Coronary artery (tissue), 2 donors: Measurements from ENCODE around the gene CHCT1.
"Not testable (repeated sequence)": the region's sequence is repeated elsewhere in the genome, so short reads cannot be mapped to it uniquely, and the experiment has no call there.

ENCODE experiments used
- DNase-seq: peaks from one replicate; pipeline ENCODE4 v3.0.0-alpha.2; 2017; ENCODE audit warnings: low spot score
- H3K27ac ChIP-seq, 2 donors: fragments of 200-600 bp; sonication (generic); one replicate each; pipeline ENCODE4 v1.5.1; 2016 to 2019
- H3K4me3 ChIP-seq: fragments of 200-600 bp; sonication (generic); 2 replicates; pipeline ENCODE4 v1.5.1; 2016; ENCODE audit warnings: mild to moderate bottlenecking, moderate library complexity
- TF ChIP-seq, protein P1 (sequence below): fragments of 200-600 bp; sonication (generic); IDR thresholded peaks from one replicate; pipeline ENCODE4 v1.5.1; 2019; ENCODE audit warnings: antibody characterized with exemption

The CHCT1 gene

DNA sequence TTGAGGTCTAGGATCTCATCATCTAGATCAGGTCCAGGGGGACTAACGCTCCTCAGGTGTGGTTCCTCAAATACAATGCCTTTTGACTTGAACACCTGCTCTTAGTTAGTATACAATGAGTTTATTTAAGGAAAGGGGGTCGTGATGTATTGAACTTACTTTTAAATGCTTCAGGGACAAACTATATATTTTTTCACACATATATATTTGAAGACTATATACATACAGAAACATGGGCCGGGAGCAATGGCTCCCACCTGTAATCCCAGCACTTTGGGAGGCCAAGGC, 18.8 kb upstream of the CHCT1 start:
- DNase-seq: no peak
- H3K27ac ChIP-seq: no peak overlapping the region
- no peak overlapping the region for H3K4me3 ChIP-seq
- TF ChIP-seq, protein P1, sequence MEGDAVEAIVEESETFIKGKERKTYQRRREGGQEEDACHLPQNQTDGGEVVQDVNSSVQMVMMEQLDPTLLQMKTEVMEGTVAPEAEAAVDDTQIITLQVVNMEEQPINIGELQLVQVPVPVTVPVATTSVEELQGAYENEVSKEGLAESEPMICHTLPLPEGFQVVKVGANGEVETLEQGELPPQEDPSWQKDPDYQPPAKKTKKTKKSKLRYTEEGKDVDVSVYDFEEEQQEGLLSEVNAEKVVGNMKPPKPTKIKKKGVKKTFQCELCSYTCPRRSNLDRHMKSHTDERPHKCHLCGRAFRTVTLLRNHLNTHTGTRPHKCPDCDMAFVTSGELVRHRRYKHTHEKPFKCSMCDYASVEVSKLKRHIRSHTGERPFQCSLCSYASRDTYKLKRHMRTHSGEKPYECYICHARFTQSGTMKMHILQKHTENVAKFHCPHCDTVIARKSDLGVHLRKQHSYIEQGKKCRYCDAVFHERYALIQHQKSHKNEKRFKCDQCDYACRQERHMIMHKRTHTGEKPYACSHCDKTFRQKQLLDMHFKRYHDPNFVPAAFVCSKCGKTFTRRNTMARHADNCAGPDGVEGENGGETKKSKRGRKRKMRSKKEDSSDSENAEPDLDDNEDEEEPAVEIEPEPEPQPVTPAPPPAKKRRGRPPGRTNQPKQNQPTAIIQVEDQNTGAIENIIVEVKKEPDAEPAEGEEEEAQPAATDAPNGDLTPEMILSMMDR: no peak

DNA sequence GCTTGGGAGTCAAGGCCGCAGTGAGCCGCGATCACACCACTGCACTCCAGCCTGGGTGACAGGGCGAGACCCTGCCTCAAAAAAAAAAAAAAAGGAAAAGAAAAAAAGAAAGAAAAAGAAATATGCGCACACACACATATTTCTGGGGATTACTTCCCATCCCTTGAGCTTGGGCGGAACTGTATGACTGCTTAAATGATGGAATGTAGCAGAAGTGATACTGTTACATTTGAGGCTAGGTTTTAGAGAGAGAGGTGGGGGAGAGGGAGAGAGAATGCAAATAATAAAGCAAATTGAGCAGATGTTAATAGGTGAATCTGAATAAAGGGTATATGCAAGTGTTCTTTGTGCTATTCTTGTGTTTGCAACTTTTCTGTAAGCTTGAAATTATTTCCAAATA, 18.3 kb upstream of the CHCT1 start:
- TF ChIP-seq, protein P1: no peak
- DNase-seq: no peak
- Histone ChIP-seq H3K4me3 (no peak overlapping the region), H3K27ac (no peak overlapping the region)

DNA sequence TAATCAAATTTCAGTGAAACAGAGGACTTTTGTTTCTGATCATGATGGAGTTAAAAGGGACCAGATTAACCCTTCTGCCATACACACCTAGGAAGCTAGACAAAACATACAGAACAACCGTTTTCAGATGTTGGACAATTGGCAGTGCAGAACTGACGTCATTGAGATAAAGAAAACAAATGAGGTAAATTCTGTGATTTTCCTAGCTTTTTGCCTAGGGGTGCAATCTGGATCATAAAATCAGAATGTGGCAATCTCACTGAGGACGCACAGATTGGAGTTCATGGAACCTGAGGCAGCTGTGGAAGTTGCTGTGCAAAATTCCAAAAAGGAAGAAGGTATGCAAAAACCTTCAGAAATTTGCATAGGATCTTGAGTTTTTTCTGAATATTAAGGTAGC, 15.4 kb upstream of the CHCT1 start:
- TF ChIP-seq, protein P1: no peak
- Histone ChIP-seq H3K4me3 (no peak overlapping the region), H3K27ac (no peak overlapping the region)
- no peak for DNase-seq

DNA sequence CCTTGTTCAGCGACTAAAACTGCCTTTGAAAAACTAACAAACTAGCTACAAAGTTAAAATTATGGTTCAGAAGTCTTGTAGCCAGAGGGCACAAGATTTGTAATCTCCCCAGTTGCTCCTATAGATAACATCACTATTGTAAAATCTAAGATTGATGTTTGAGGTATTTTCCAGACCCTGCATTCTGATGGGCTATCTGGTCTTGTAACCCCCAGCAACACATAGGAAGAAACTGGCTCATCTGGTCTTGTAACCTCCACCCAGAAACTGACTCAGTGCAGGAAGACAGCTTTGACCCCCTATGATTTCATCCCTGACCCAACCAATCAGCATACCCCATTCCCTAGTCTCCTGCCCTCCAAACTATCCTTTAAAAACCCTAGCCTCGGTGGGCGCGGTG, 12.3 kb upstream of the CHCT1 start:
- no peak overlapping the region for H3K4me3 ChIP-seq
- no peak for DNase-seq
- TF ChIP-seq, protein P1: no peak
- no peak overlapping the region for H3K27ac ChIP-seq

DNA sequence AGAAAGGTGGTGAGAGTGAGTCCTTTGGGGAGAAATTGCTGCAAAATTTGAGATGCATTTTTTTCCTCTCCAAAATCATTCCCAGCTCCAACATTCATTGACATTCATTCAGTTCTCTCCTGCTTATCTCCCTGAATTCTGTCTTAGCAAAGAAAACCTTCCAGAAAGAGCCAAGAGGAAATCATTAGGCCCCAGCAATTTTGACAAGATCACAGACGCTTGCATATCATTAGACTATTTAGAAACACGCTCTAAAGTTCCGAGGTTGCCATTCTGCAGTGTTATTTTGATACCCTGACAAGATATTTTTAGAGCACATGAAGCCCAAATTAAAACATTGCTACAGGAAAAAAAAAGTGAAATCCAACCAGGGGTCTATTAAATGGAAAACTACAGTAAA, 9.6 kb upstream of the CHCT1 start:
- H3K27ac ChIP-seq: no peak overlapping the region
- no peak overlapping the region for H3K4me3 ChIP-seq
- TF ChIP-seq, protein P1: no peak
- no peak for DNase-seq

DNA sequence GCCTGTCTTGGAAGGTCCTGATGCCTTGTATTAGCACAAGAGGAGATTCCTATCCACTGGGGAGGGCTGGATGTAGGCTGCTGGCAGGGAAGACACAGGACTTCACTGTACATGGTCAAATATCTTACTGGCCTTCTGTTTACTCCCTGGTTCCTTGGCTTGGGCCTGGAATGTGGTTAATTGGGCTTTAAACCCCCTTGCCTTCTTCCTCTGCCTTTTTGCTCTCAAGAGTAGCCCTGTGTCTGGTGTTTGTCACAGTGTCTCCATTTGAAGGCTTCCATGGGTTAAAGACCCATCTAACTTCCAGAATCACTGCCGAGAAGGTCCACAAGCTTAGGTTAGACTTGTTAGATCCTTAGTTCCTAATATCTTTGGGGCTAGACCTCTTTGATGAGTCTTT, 7.1 kb upstream of the CHCT1 start:
- no peak for DNase-seq
- H3K27ac ChIP-seq: no peak overlapping the region
- no peak overlapping the region for H3K4me3 ChIP-seq
- TF ChIP-seq, protein P1: no peak

DNA sequence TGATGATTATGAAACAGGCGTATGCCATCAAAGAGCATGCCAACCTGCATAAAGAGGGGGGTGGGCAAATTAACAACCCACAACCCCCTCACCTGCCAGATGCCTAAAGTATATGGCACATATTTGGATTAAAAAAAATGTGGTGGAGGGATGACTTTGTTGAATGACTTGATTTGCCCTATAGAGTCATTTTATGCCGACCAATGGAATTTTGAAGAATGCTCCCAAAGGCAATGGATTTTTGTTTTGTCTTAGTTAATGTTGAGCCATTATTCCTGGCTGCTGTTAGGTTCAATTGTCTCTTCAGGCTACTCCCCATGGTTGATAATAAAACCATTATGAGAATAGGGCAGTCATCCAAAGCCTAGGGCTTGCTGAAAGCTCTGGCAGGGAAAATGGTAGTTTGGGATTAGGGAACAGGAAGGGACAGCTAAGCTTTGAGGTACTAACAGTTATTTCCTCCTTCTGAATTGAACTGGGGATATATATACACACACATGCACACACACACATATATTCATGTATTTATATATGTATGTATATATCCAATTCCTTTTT, 5.8 kb upstream of the CHCT1 start:
- H3K27ac ChIP-seq: no peak overlapping the region
- no peak overlapping the region for H3K4me3 ChIP-seq
- DNase-seq: no peak
- TF ChIP-seq, protein P1: no peak

DNA sequence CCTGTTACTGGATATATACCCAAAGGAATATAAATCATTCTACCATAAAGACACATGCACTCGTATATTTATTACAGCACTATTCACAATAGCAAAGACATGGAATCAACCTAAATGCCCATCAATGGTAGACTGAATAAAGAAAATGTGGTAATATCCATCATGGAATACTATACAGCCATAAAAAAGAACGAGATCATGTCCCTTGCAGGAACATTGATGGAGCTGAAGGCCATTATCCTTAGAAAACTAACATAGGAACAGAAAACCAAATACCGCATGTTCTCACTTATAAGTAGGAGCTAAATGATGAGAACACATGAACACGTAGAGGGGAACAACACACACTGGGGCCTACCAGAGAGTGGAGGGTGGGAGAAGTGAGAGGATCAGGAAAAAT, 3.3 kb upstream of the CHCT1 start:
- not testable (repeated sequence) for DNase-seq, H3K27ac ChIP-seq, H3K4me3 ChIP-seq

DNA sequence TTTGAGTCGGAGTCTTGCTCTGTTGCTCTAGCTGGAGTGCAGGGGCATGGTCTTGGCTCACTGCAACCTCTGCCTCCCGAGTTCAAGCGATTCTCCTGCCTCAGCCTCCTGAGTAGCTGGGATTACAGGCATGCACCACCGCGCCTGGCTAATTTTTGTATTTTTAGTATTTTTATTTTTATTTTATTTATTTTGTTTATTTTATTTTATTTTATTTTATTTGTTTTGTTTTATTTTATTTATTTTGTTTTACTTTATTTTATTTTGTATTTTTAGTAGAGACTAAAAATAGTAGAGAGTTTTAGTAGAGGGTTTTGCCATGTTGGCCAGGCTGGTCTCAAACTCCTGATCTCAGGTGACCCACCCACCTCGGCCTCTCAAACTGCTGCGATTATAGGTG, 2.4 kb upstream of the CHCT1 start:
- not testable (repeated sequence) for H3K27ac ChIP-seq, H3K4me3 ChIP-seq, DNase-seq
